ENCODE measurements around the gene C6orf47.
A peak's percentile ranks its signal among the peaks of the same experiment; 100 is the strongest.
"Not testable (repeated sequence)": the region's sequence is repeated elsewhere in the genome, so short reads cannot be mapped to it uniquely, and the experiment has no call there.

Gene C6orf47

GRCh38 chr6:31660381-31661261 lies at the start of gene C6orf47:
Gene C6orf47 (minus strand): TSS chr6:31660778. CDS start chr6:31659947, 831 bp downstream.
- peak; percentile 95 for DNase-seq

GRCh38 chr6:31709157-31709556 lies 48.6 kb upstream of the C6orf47 start:
- not testable (repeated sequence) for DNase-seq

GRCh38 chr6:31708224-31708623 lies 47.6 kb upstream of the C6orf47 start:
- DNase-seq: no peak

- DNase-seq: no peak
These were observed 47.1 kb upstream of the C6orf47 start for GRCh38 chr6:31707701-31708100.

- no peak for DNase-seq
These were observed 46.0 kb upstream of the C6orf47 start, which contains the start of gene LY6G6F for GRCh38 chr6:31706599-31706998. Gene LY6G6F (plus strand): TSS chr6:31706866. CDS start chr6:31706907, 41 bp downstream.

GRCh38 chr6:31705931-31706330 lies 45.4 kb upstream of the C6orf47 start:
- no peak for DNase-seq

GRCh38 chr6:31702819-31703716 lies 42.5 kb upstream of the C6orf47 start, which contains the start of gene ABHD16A:
Gene ABHD16A (minus strand): TSS chr6:31703324. CDS start chr6:31703281, 43 bp downstream.
- peak; percentile 100 for DNase-seq

GRCh38 chr6:31702405-31702818 lies 41.8 kb upstream of the C6orf47 start:
- DNase-seq: peak; percentile 62

- DNase-seq: peak; percentile 51
These were observed 41.3 kb upstream of the C6orf47 start for GRCh38 chr6:31701666-31702404.

- no peak for DNase-seq
These were observed 40.3 kb upstream of the C6orf47 start for GRCh38 chr6:31700740-31701401.

GRCh38 chr6:31697555-31697954 lies 37.0 kb upstream of the C6orf47 start:
- DNase-seq: no peak

- no peak for DNase-seq
These were observed 33.0 kb upstream of the C6orf47 start for GRCh38 chr6:31693535-31693934.

GRCh38 chr6:31692886-31693285 lies 32.3 kb upstream of the C6orf47 start:
- DNase-seq: no peak

- no peak for DNase-seq
These were observed 31.8 kb upstream of the C6orf47 start for GRCh38 chr6:31692353-31692752.

GRCh38 chr6:31691564-31692108 lies 31.1 kb upstream of the C6orf47 start:
- DNase-seq: no peak

GRCh38 chr6:31691078-31691463 lies 30.5 kb upstream of the C6orf47 start:
- DNase-seq: no peak

- DNase-seq: peak; percentile 71
These were observed 29.9 kb upstream of the C6orf47 start for GRCh38 chr6:31690231-31691077.

- DNase-seq: peak; percentile 33
These were observed 28.9 kb upstream of the C6orf47 start for GRCh38 chr6:31689249-31690110.

- DNase-seq: no peak
These were observed 27.5 kb upstream of the C6orf47 start for GRCh38 chr6:31687860-31688693.
